Activated naive CD8-positive, alpha-beta T cell treated with anti-CD3 and anti-CD28 coated beads, Interleukin-2, amount 50 U/mL, for 24 hours (primary cell): Measurements from ENCODE around the gene URB1.

Experiments used
- ATAC-seq: fragments of 150-1000 bp; cut with Tn5 transposase; one replicate; pipeline ENCODE4 v1.10.0; 2021
- DNase-seq: peaks from one replicate; pipeline ENCODE4 v3.0.0; 2021
- H3K27ac Mint-ChIP-seq: one replicate; pipeline ENCODE4 v1.8.0; 2021; ENCODE audit warnings: mild to moderate bottlenecking, mixed read lengths
- H3K27me3 Mint-ChIP-seq: one replicate; pipeline ENCODE4 v1.8.0; 2021; ENCODE audit warnings: mixed read lengths
- H3K36me3 Mint-ChIP-seq: one replicate; pipeline ENCODE4 v1.8.0; 2021; ENCODE audit warnings: low read depth, mixed read lengths
- H3K4me1 Mint-ChIP-seq: one replicate; pipeline ENCODE4 v1.8.0; 2021; ENCODE audit warnings: mixed read lengths
- H3K4me3 Mint-ChIP-seq: one replicate; pipeline ENCODE4 v1.8.0; 2021; ENCODE audit warnings: mild to moderate bottlenecking, moderate library complexity, mixed read lengths
- H3K9me3 Mint-ChIP-seq: one replicate; pipeline ENCODE4 v1.8.0; 2021; ENCODE audit warnings: mixed read lengths

The URB1 gene

DNA sequence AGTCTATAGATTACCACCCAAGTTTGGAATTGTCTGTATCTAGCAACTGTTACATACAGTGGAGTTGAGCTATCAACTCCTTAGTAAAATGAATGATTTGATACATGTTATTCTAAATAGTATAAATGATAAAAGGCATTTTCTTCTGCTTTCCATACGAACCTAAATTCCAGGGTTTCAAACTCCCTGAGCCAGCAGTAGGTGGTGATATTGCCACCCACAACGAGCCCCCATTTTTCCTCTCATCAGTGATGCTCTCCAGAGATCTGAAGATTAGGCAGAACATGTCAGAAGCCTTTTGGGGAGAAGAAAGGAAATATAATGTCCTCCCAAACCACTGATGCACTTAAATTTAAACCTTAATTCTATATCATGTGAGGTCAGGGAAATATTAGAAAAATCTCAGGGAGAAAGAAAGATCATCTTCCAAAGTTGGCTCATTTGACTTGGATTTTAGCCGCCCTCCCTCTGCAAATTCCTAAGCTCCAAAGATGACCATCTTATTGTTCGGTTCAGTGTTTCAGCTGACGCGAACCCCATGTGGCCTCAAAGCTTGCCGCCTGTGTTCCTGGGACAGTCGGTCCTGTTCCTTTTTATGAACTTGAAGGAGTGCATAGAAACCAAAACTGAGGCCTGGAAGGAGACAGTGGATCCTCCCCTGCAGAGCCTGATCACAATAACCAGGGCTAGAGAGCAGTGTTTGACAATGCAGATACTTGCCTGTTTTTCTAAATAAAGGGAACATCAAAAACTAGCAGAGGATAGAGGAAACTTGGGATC is 22.0 kb upstream of the URB1 start:
- H3K4me3 Mint-ChIP-seq, result peak overlapping the region; percentile 6
- H3K27me3 Mint-ChIP-seq, result no peaks in the 10 kb centered on the region
- DNase-seq, result no peak
- no peaks in the 10 kb centered on the region for H3K9me3 Mint-ChIP-seq
- H3K4me1 Mint-ChIP-seq, result peaks cover 44% of the 10 kb centered on the region
- no peak for ATAC-seq
- no peak overlapping the region for H3K27ac Mint-ChIP-seq
- peaks cover 2% of the 10 kb centered on the region for H3K36me3 Mint-ChIP-seq

DNA sequence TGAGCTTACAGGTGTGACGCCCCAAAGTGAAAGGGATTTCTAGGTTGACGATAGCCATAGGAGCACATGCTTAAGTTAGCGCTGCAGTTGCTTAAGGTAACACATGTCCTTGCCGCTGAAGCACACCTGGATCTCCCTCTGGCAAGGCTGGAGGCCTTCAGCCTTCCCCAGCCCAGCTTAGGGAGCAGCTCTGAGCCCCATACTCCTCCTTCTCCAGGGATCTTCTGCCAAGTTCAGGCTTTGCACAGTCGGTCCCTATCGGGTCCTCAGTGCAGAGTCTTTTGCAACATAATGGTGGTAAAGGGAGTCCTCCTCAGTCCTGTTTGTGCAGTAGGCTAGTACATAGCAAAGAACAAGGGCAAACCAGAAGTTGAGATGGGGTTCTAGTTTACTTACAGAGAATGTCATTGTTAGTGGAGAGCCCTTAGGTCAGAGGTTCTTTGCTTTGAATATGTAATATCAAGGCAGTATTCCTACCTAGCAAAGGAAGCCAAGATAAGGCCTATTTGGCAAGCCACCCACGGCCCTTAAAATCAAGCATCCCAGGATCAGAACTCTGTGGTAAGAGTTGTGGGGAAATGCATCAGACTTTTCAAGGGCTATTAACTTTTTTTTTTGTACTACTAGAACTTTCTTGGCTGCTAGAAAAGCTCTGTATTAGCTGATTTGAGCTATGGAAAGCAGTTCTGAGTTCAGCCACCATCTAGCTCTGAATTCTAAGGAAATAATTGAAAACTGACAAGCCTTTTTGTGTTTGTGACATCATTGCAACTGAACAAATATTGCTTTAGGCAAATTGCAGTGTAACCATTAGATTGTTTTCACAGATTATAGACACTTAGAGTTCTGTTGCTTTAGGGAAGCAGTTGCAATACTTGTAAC is 21.1 kb upstream of the URB1 start:
- DNase-seq, result no peak

GRCh38 chr21:32413015-32413504 is 20.2 kb upstream of the URB1 start:
- no peaks in the 10 kb centered on the region for H3K9me3 Mint-ChIP-seq
- DNase-seq (peak; percentile 28), ATAC-seq (no peak)
- peaks cover 1% of the 10 kb centered on the region for H3K27me3 Mint-ChIP-seq
- peak overlapping the region; percentile 80 for H3K27ac Mint-ChIP-seq
- H3K4me3 Mint-ChIP-seq, result peak overlapping the region; percentile 88
- H3K36me3 Mint-ChIP-seq, result peaks cover 2% of the 10 kb centered on the region
- H3K4me1 Mint-ChIP-seq, result peaks cover 41% of the 10 kb centered on the region

More for the DNA sequence above, 21.1 kb upstream of the URB1 start:
- Mint-ChIP-seq H3K27me3 (peaks cover 1% of the 10 kb centered on the region), H3K9me3 (no peaks in the 10 kb centered on the region), H3K4me3 (peak overlapping the region; percentile 88), H3K36me3 (peaks cover 2% of the 10 kb centered on the region), H3K27ac (peak overlapping the region; percentile 29), H3K4me1 (peaks cover 44% of the 10 kb centered on the region)
- no peak for ATAC-seq

- Mint-ChIP-seq H3K4me3 (peak within 1 kb of the TSS; percentile 91), H3K36me3 (peaks cover 2% of the 10 kb centered on the region), H3K4me1 (peaks cover 41% of the 10 kb centered on the region), H3K9me3 (no peaks in the 10 kb centered on the region), H3K27ac (peak within 1 kb of the TSS; percentile 95), H3K27me3 (peaks cover 1% of the 10 kb centered on the region)
- DNase-seq, result peak; percentile 74
- ATAC-seq, result peak; percentile 65
Measured at GRCh38 chr21:32412162-32413014, 19.6 kb upstream of the URB1 start, which contains the start of gene EVA1C. Gene EVA1C (plus strand): TSS chr21:32412706. CDS start chr21:32412854, 148 bp downstream.

DNA sequence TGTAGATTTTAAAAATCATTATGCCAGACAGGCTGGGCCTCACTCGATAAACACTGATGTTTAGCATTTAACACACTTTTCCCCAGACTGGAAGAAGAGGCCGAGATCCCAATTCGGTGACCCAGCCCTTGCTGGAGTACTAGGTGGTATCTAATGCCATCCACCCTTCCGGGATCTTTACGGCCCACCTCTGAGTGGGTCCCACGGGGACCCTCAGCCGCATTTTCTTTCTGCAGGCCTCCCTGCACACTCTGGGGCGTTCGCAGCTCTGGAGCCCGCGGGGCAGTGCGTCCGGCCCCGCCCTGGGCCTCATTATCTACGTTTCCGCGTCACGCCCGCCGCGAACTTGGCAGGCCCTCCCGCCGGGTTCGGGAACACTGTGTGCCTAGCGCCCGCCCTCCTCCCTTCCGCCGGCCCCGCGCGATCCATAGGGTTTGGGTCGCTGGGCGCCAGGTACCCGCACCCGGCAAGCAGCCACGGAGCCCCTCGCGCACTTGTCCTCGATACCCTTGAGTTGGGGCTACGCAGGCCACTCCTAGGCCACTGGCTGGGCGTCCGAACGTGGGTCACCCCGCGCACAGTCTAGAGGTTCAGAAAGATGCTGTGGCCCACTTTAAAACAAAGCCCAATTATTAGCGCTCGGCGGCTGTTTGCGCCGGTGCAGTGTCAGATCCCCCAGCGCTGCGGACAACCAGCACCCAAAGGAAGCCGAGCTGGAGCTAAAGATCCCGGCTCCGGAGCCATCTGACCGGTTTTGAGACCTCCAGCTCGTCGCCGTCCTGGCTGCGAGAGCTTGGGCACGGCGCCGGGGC is 18.7 kb upstream of the URB1 start:
- peaks cover 1% of the 10 kb centered on the region for H3K27me3 Mint-ChIP-seq
- H3K27ac Mint-ChIP-seq, result peak overlapping the region; percentile 95
- peak overlapping the region; percentile 91 for H3K4me3 Mint-ChIP-seq
- H3K9me3 Mint-ChIP-seq, result no peaks in the 10 kb centered on the region
- H3K36me3 Mint-ChIP-seq, result peaks cover 2% of the 10 kb centered on the region
- H3K4me1 Mint-ChIP-seq, result peaks cover 40% of the 10 kb centered on the region
- peak; percentile 74 for DNase-seq
- ATAC-seq, result peak; percentile 70

- no peaks in the 10 kb centered on the region for H3K9me3 Mint-ChIP-seq
- H3K36me3 Mint-ChIP-seq, result peaks cover 2% of the 10 kb centered on the region
- ATAC-seq, result no peak
- peaks cover 38% of the 10 kb centered on the region for H3K4me1 Mint-ChIP-seq
- H3K4me3 Mint-ChIP-seq, result peak overlapping the region; percentile 91
- peak overlapping the region; percentile 95 for H3K27ac Mint-ChIP-seq
- H3K27me3 Mint-ChIP-seq, result peaks cover 1% of the 10 kb centered on the region
- DNase-seq, result no peak
Measured at GRCh38 chr21:32410916-32411315, 18.1 kb upstream of the URB1 start.

GRCh38 chr21:32410291-32410690 is 17.5 kb upstream of the URB1 start:
- no peak for ATAC-seq
- peaks cover 2% of the 10 kb centered on the region for H3K36me3 Mint-ChIP-seq
- peaks cover 34% of the 10 kb centered on the region for H3K4me1 Mint-ChIP-seq
- no peak overlapping the region for H3K27ac Mint-ChIP-seq
- no peak for DNase-seq
- peaks cover 1% of the 10 kb centered on the region for H3K27me3 Mint-ChIP-seq
- H3K9me3 Mint-ChIP-seq, result no peaks in the 10 kb centered on the region
- H3K4me3 Mint-ChIP-seq, result peak overlapping the region; percentile 91

- no peaks in the 10 kb centered on the region for H3K9me3 Mint-ChIP-seq
- DNase-seq (no peak), ATAC-seq (no peak)
- H3K27me3 Mint-ChIP-seq, result peaks cover 4% of the 10 kb centered on the region
- H3K36me3 Mint-ChIP-seq, result no peaks in the 10 kb centered on the region
- no peak overlapping the region for H3K4me3 Mint-ChIP-seq
- no peak overlapping the region for H3K27ac Mint-ChIP-seq
- peaks cover 14% of the 10 kb centered on the region for H3K4me1 Mint-ChIP-seq
Measured at GRCh38 chr21:32406405-32406804, 13.6 kb upstream of the URB1 start.

DNA sequence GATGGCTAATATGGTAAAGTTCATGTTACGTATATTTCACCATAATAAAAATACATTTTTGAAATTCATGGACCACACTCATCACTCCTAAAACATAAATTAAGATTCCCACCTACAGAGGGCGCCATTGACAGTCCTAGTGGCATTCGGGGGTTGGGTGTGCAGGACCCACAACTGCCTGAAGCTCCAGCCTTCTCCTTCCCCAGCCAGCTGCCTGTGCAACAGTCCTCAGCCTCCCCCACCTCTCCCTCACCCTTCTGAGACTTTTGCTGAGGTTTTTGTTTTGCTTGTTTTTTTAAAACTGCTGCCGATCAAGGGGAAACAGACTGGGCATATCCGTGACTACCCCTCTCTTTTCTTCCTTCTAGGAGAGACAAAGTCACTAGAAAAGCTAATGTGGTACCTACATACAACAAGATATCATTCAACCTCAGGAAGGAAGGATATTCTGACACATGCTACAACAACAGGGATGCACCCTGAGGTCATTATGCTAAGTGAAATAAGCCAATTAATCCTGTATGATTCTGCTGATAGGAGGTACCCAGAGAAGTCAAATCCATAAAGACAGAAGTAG is 10.5 kb upstream of the URB1 start:
- Mint-ChIP-seq H3K9me3 (no peaks in the 10 kb centered on the region), H3K36me3 (no peaks in the 10 kb centered on the region), H3K4me3 (no peak overlapping the region), H3K27me3 (peaks cover 6% of the 10 kb centered on the region), H3K4me1 (peaks cover 2% of the 10 kb centered on the region), H3K27ac (no peak overlapping the region)
- DNase-seq, result peak; percentile 59
- ATAC-seq, result peak; percentile 85

- H3K36me3 Mint-ChIP-seq, result peaks cover 29% of the 10 kb centered on the region
- DNase-seq, result no peak
- peaks cover 9% of the 10 kb centered on the region for H3K27me3 Mint-ChIP-seq
- peaks cover 46% of the 10 kb centered on the region for H3K4me1 Mint-ChIP-seq
- ATAC-seq, result peak; percentile 43
- no peaks in the 10 kb centered on the region for H3K9me3 Mint-ChIP-seq
- peak overlapping the region; percentile 79 for H3K27ac Mint-ChIP-seq
- H3K4me3 Mint-ChIP-seq, result peak overlapping the region; percentile 91
Measured at GRCh38 chr21:32393677-32394001, 827 bp upstream of the URB1 start.

- Mint-ChIP-seq H3K9me3 (no peaks in the 10 kb centered on the region), H3K36me3 (peaks cover 33% of the 10 kb centered on the region), H3K27me3 (peaks cover 5% of the 10 kb centered on the region), H3K27ac (peak overlapping the region; percentile 77), H3K4me3 (peak overlapping the region; percentile 91), H3K4me1 (peaks cover 56% of the 10 kb centered on the region)
- ATAC-seq (no peak), DNase-seq (no peak)
Measured at GRCh38 chr21:32392299-32392879, 423 bp downstream of the URB1 start.

- Mint-ChIP-seq H3K27me3 (peaks cover 3% of the 10 kb centered on the region), H3K9me3 (no peaks in the 10 kb centered on the region), H3K4me1 (peaks cover 62% of the 10 kb centered on the region), H3K27ac (peak overlapping the region; percentile 77), H3K4me3 (peak overlapping the region; percentile 91), H3K36me3 (peaks cover 33% of the 10 kb centered on the region)
- DNase-seq, result no peak
- no peak for ATAC-seq
Measured at GRCh38 chr21:32391755-32392154, 1.1 kb downstream of the URB1 start.
